K562 (cell line): ENCODE measurements around the gene SND1.

Source experiments
- EZH2 ChIP-seq: IDR thresholded peaks from 2 replicates; pipeline ENCODE4 v1.6.1; 2012; ENCODE audit warnings: low read depth, mild to moderate bottlenecking, inconsistent platforms, low read length, borderline replicate concordance
- HDAC6 ChIP-seq: IDR thresholded peaks from 2 replicates; pipeline ENCODE4 v1.6.1; 2012; ENCODE audit warnings: low read depth, mild to moderate bottlenecking, control low read depth, inconsistent platforms, low read length, moderate library complexity
- PRDM10 ChIP-seq: fragments of 450-650 bp; IDR thresholded peaks from 2 replicates; pipeline ENCODE4 v1.6.1; 2018; ENCODE audit not compliant: partially characterized antibody
- SMC3 ChIP-seq: conservative IDR thresholded peaks from 2 replicates; pipeline ENCODE4 v1.6.1; 2011; ENCODE audit warnings: low read depth, low read length, improper control_type of control experiment; ENCODE audit not compliant: insufficient read depth

DNA sequence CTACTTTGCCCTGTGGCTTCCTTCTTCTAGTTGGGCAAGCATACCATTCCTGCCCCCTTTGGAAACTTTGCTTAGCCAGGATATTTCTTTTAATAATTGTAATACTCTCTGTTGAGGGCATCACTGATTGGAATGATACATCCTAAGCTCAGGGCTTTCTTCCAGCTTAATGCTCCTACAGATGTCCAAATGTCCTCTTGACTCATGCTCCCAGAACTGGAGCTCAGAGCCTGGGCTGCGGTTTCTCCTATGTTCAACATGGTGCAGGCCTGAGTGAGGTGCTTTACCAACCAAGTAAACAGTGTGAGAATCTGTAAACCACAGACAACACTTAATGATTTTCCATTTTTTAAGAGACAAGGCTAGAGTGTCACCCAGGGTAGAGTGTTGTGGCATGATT is 270.7 kb downstream of the SND1 start:
- no peak for TF ChIP-seq HDAC6
- TF ChIP-seq EZH2, result no peak
- no peak for TF ChIP-seq SMC3
- TF ChIP-seq PRDM10, result no peak
